Heart right ventricle (tissue), 16 donors: ENCODE results near the gene CTNND2. TPM values are rescaled to one million over a fixed set of nuclear protein-coding genes. Genes with fewer than 3 reads are reported as not detected.

ENCODE experiments used
- ATAC-seq, 8 donors: fragments of 200-7000 bp; cut with Tn5 transposase; one replicate each; pipeline ENCODE4 v1.9.1; 2020; ENCODE audit warnings: mild to moderate bottlenecking in 8 of 8, moderate library complexity in 8 of 8, moderate number of reproducible peaks in 1 of 8
- DNase-seq, 2 donors: peaks; one replicate each; pipeline ENCODE4 v3.0.0-alpha.2; 2020
- H3K27ac ChIP-seq, 10 donors: fragments of 200-600 bp; sonication (generic) in 2 of 10; one replicate each; pipeline versions ENCODE4 v1.5.0 to v1.8.0; 2020 to 2022; ENCODE audit warnings: mild to moderate bottlenecking in 3 of 10
- H3K27me3 ChIP-seq, 7 donors: fragments of 200-600 bp; one replicate each; pipeline ENCODE4 v1.8.0; 2021 to 2022; ENCODE audit warnings: mild to moderate bottlenecking in 2 of 7
- H3K36me3 ChIP-seq, 9 donors: fragments of 200-600 bp; sonication (generic) in 1 of 9; one replicate each; pipeline versions ENCODE4 v1.5.0 to v1.8.0; 2020 to 2022; ENCODE audit warnings: mild to moderate bottlenecking in 2 of 9
- H3K4me1 ChIP-seq, 9 donors: fragments of 200-600 bp; sonication (generic) in 1 of 9; one replicate each; pipeline versions ENCODE4 v1.5.0 to v1.8.0; 2020 to 2022; ENCODE audit warnings: mild to moderate bottlenecking in 4 of 9
- H3K4me3 ChIP-seq, 10 donors: fragments of 200-600 bp; sonication (generic) in 2 of 10; one replicate each; pipeline versions ENCODE4 v1.5.0 to v1.8.0; 2020 to 2022; ENCODE audit warnings: mild to moderate bottlenecking in 7 of 10, moderate library complexity in 2 of 10
- H3K9me3 ChIP-seq, 11 donors: fragments of 200-600 bp in 10 of 11; sonication (generic) in 2 of 11; one replicate each; pipeline versions ENCODE4 v1.5.0 to v1.8.0; 2013 to 2022; ENCODE audit warnings: mild to moderate bottlenecking in 2 of 11, control low read depth in 1 of 11, moderate library complexity in 1 of 11
- CTCF ChIP-seq, 9 donors: fragments of 200-600 bp; sonication (generic) in 2 of 9; IDR thresholded peaks; one replicate each; pipeline versions ENCODE4 v1.5.0 to v1.8.0; 2021 to 2022; ENCODE audit warnings: antibody characterized with exemption in 9 of 9, mild to moderate bottlenecking in 5 of 9, moderate library complexity in 1 of 9
- WGBS, 2 donors: extraction: QIAGEN DNeasy Blood & Tissue Kit; methylation state at CpG; one replicate each; pipeline ENCODE4 v1.1.7; 2013; ENCODE audit warnings: inconsistent platforms in 1 of 2; 5-methylcytosine and 5-hydroxymethylcytosine counted together
- intact Hi-C, 10 donors: fragments of 100-400 bp; cut with DNase I; formaldehyde crosslinking; loops; one replicate each; pipeline versions ENCODE4 v1.11.1 to v1.14.2; 2022
- polyA plus RNA-seq, 2 donors: library from polyadenylated mRNA; stranded (reverse); fragments of 200-250 nt; gene quantifications; one replicate each; pipeline ENCODE4 v1.2.3, GENCODE V29; 2013
- total RNA-seq, 10 donors: library from RNA; stranded (reverse); fragmentation: NEBNext Ultra II Directional in 3 of 10; extraction: Animal tissue kit (Norgen Biotek cat#: 25700) in 3 of 10; gene quantifications; one replicate each; pipeline versions ENCODE4 v1.2.1 to v1.2.4, GENCODE V29; 2021 to 2023
- donor health status: Arrhythmogenic right ventricular cardiomyopathy.
- donor health status: ischemic (EF 13 %, LVEDD 7.1; RV severe dilation, severe dysfunction).
- donor health status: healthy with polysubstance abuse.
- donor health status: DM: no; HTN: yes; CAD: no.
- donor health status: DM: no; HTN: no; CAD: no.
- donor health status: ischemic (EF 25% LVEDD 6.9; RV normal size, moderate dysfunction).
- donor health status: ischemic (EF 25% LVEDD 5.7; RV mildly dilated, moderate dysfunction).
- donor health status: healthy.
- donor health status: DM: yes; HTN: yes; CAD: no.
- donor health status: Ischemic cardiomyopathy.
- donor health status: ischemic (EF 35%, LVEDD 5.7; RV mildly dilated, moderate dysfunction).
- donor health status: nonischemic (EF 11% LVEDD 7.7; RV severe dilation, severe dysfunction).
- donor health status: DM: yes; HTN: yes; CAD: no.
- donor health status: PGD.
- donor health status: ischemic (EF 29% LVEDD 5.4; RV normal size, mild dysfunction).
- donor health status: nonischemic (EF 23%, LVEDD 6.1; RV moderate dilation, normal function).

The CTNND2 gene
- total and polyA plus RNA-seq, 12 donors = 1.1 to 29.6 (median 9.9) TPM

- no peak overlapping the region for H3K4me3 ChIP-seq
- TF ChIP-seq CTCF (IDR thresholded peaks at IDR 0.05) = no peak
- DNase-seq (no peak), ATAC-seq (no peak)
- 49 to 54% methylated on average over 1 of the region's 1 CpG for WGBS, 2 donors
- intact Hi-C loops = no loop called here
- no peaks in the 10 kb centered on the region for H3K4me1 ChIP-seq
- peaks cover 0 to 9% (median 0%) of the 10 kb centered on the region in 11 donors for H3K9me3 ChIP-seq
- H3K27ac ChIP-seq = no peak overlapping the region
- no peaks in the 10 kb centered on the region for H3K27me3 ChIP-seq
- H3K36me3 ChIP-seq = no peaks in the 10 kb centered on the region
Observed at GRCh38 chr5:11758321-11758720, 145.9 kb downstream of the CTNND2 start.

GRCh38 chr5:11757661-11758060 is 146.6 kb downstream of the CTNND2 start:
- no peaks in the 10 kb centered on the region for H3K4me1 ChIP-seq
- WGBS, 2 donors = 81 to 86% methylated on average over 1 of the region's 1 CpG
- DNase-seq = no peak
- intact Hi-C loops = no loop called here
- TF ChIP-seq CTCF (IDR thresholded peaks at IDR 0.05) = no peak
- no peak for ATAC-seq
- no peak overlapping the region for H3K27ac ChIP-seq
- H3K27me3 ChIP-seq = no peaks in the 10 kb centered on the region
- no peaks in the 10 kb centered on the region for H3K36me3 ChIP-seq
- no peak overlapping the region for H3K4me3 ChIP-seq
- peaks cover 0 to 3% (median 0%) of the 10 kb centered on the region in 11 donors for H3K9me3 ChIP-seq

GRCh38 chr5:11737010-11737409 is 167.2 kb downstream of the CTNND2 start:
- TF ChIP-seq CTCF (IDR thresholded peaks at IDR 0.05) = no peak
- Histone ChIP-seq H3K9me3 (peaks cover 0 to 16% (median 0%) of the 10 kb centered on the region in 11 donors), H3K4me1 (no peaks in the 10 kb centered on the region), H3K27ac (no peak overlapping the region), H3K36me3 (no peaks in the 10 kb centered on the region), H3K4me3 (no peak overlapping the region), H3K27me3 (no peaks in the 10 kb centered on the region)
- DNase-seq (no peak), ATAC-seq (no peak)
- WGBS, 2 donors = 69 to 87% methylated on average over 3 of the region's 3 CpGs
- intact Hi-C loops = no loop called here

- TF ChIP-seq CTCF (IDR thresholded peaks at IDR 0.05) = no peak
- no peak overlapping the region for H3K27ac ChIP-seq
- no peak for DNase-seq
Observed at GRCh38 chr5:11734369-11734768, 169.9 kb downstream of the CTNND2 start.

More at GRCh38 chr5:11734369-11734768, 169.9 kb downstream of the CTNND2 start:
- Histone ChIP-seq H3K27me3 (no peaks in the 10 kb centered on the region), H3K4me1 (no peaks in the 10 kb centered on the region), H3K9me3 (peaks cover 0 to 4% (median 0%) of the 10 kb centered on the region in 11 donors), H3K36me3 (no peaks in the 10 kb centered on the region), H3K4me3 (no peak overlapping the region)
- WGBS, 2 donors = 90 to 91% methylated on average over 1 of the region's 1 CpG
- intact Hi-C loops = no loop called here
- ATAC-seq = no peak
